Stimulated activated naive CD8-positive, alpha-beta T cell treated with anti-CD3 and anti-CD28 coated beads, Interleukin-15, Interleukin-2, amounts not matched to agents 100 U/mL and 50 U/mL, for 24 hours (primary cell): ENCODE data around the gene PRKG1.
"Not testable (repeated sequence)": the region's sequence is repeated elsewhere in the genome, so short reads cannot be mapped to it uniquely, and the experiment has no call there.

Experiments
- ATAC-seq: fragments of 150-1000 bp; cut with Tn5 transposase; one replicate; pipeline ENCODE4 v1.10.0; 2021
- DNase-seq: peaks from one replicate; pipeline ENCODE4 v3.0.0; 2021

Gene PRKG1

GRCh38 chr10:51663086-51663485 lies 588.8 kb downstream of the PRKG1 start:
- ATAC-seq (no peak), DNase-seq (no peak)

- no peak for DNase-seq
- ATAC-seq: no peak
Observed at GRCh38 chr10:51666456-51666855, 592.2 kb downstream of the PRKG1 start.

- DNase-seq (no peak), ATAC-seq (no peak)
Observed at GRCh38 chr10:51667678-51668335, 593.5 kb downstream of the PRKG1 start.

- ATAC-seq (no peak), DNase-seq (no peak)
Observed at GRCh38 chr10:51668336-51668689, 594.0 kb downstream of the PRKG1 start.

- ATAC-seq: no peak
- no peak for DNase-seq
Observed at GRCh38 chr10:51669041-51669440, 594.8 kb downstream of the PRKG1 start.

GRCh38 chr10:51672039-51672535 lies 597.8 kb downstream of the PRKG1 start:
- ATAC-seq (no peak), DNase-seq (no peak)

DNA sequence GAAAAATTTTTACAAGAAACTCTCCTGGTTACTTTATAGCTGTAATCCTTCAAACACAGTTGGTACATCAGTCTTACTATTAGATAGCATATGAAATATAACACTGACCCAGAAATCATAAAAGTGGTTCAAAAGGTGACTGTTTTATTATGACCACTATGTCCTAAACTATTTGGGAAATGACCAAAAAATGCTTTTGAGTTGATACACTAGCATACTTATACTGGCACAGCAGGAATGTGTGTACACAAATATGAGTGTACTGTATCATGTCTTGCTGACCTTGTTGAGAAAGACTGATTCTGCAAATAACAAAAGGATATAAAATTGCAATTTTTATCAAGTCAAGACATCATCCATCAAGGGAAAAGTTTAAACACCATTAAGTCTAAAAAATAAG lies 600.8 kb downstream of the PRKG1 start:
- no peak for DNase-seq
- ATAC-seq: no peak

GRCh38 chr10:51679841-51680240 lies 605.6 kb downstream of the PRKG1 start:
- ATAC-seq (no peak), DNase-seq (no peak)

DNA sequence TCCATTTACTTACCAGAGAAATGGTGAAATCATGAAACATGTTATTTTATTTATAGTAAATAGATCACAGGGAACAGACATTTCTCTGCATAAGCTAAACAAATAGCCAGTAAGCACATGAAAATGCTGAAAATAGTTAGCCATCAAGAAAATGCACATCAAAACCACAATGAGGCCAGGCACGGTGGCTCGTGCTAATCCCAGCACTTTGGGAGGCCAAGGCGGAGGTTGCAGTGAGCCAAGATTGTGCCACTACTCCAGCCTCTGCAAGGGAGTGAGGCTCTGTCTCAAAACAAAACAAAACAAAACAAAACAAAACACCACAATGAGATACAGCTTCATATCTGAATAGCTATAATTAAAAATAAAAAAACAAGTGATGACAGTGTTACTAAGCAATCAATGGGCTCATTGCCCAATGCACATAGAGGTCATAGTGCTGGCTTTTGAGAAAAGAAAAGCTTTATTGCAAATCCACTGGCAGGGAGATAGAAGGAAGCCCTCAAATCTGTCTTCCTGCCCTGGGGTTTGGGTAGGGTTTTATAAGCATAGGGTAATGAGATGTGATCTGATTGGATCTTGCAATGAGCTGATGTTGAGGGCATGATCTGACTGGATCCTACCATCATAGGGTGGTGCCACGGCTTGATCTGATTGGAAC lies 608.9 kb downstream of the PRKG1 start:
- no peak for ATAC-seq
- DNase-seq: no peak

- no peak for ATAC-seq
- no peak for DNase-seq
Observed at GRCh38 chr10:51685768-51686167, 611.5 kb downstream of the PRKG1 start.

DNA sequence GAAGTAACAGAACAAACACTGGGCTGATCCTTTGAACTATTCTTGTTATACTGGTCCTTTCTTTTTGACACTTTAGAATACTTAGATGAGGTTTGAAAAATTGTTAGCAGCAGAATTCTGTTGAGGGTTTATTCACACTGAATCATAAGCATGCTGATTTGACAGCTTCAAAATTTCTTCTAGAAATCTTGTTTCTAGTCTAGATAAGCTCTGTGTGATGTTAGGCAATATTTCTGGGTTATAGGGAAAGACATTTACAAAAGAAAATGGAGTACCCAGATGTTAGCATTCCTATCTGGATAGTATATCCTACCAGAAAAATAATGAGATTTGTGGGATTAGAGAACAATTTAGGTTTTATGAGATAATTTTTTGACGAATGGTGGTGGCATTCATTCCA lies 613.0 kb downstream of the PRKG1 start:
- no peak for DNase-seq
- ATAC-seq: no peak

DNA sequence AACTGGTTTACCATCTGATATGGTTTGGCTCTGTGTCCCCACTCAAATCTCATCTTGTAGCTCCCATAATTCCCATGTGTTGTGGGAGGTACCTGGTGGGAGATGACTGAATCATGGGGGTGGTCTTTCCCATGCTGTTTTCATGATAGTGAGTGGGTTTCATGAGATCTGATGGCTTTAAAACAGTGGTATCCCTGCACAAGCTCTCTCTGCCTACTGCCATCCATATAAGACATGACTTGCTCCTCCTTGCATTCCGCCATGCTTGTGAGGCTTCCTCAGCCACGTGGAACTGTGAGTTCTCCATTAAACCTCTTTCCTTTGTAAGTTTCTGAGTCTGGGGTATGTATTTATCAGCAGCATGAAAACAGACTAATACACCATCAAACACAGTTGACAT lies 614.5 kb downstream of the PRKG1 start:
- ATAC-seq, DNase-seq: not testable (repeated sequence)

GRCh38 chr10:51689536-51689935 lies 615.2 kb downstream of the PRKG1 start:
- ATAC-seq (no peak), DNase-seq (no peak)

DNA sequence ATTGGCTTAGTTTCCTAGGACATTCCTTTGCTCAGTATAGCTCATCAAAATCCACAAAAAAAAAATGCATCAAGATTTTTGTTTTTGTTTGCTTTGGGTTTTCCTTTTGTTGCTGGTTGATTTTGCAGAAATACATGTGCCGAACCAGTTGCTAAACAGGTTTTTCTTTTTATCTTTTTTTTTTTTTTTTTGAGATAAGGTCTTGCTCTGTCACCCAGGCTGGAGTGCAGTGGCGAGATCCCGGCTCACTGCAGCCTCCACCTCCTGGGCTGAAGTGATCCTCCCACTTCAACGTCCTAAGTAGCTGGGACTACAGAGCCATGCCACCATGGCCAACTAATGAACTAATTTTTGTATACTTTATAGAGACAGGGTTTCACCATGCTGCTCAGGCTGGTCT lies 616.8 kb downstream of the PRKG1 start:
- no peak for DNase-seq
- ATAC-seq: no peak

DNA sequence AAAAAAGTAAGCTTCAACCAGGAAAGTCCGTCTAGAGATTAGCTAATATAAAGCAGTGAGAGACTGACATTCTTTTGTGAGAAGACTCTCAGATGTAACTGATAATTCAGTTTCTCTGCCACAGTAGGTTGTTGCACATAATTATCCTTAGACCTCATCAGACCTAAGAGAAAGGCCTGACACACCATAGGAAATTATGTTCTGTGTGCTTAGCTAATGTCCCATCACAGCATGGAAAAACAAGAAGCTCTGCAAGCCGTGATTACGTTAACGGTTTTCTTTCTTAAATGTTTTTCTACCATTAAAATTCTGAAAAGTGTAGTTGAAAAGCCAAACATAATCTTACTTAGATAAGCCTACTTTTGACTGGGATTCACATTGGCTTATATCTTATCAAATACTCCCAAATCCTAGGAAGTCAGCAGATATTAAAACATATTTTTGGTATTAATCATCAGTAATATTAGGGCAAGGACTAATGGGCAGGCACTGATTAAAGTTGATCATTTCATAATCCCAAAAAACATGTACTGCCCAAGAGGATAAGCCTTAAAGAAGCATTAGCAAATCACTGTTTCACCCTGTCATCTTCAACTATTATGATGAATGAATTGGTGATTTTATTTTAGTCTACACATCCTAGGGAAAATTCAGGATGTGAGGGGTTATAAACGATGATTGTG lies 619.9 kb downstream of the PRKG1 start:
- DNase-seq (no peak), ATAC-seq (no peak)

GRCh38 chr10:51696251-51696650 lies 622.0 kb downstream of the PRKG1 start:
- no peak for ATAC-seq

GRCh38 chr10:51698473-51699063 lies 624.3 kb downstream of the PRKG1 start:
- ATAC-seq (no peak), DNase-seq (no peak)

More at GRCh38 chr10:51696251-51696650, 622.0 kb downstream of the PRKG1 start:
- no peak for DNase-seq

GRCh38 chr10:51699145-51699474 lies 624.8 kb downstream of the PRKG1 start:
- DNase-seq (peak; percentile 32), ATAC-seq (peak; percentile 15)

DNA sequence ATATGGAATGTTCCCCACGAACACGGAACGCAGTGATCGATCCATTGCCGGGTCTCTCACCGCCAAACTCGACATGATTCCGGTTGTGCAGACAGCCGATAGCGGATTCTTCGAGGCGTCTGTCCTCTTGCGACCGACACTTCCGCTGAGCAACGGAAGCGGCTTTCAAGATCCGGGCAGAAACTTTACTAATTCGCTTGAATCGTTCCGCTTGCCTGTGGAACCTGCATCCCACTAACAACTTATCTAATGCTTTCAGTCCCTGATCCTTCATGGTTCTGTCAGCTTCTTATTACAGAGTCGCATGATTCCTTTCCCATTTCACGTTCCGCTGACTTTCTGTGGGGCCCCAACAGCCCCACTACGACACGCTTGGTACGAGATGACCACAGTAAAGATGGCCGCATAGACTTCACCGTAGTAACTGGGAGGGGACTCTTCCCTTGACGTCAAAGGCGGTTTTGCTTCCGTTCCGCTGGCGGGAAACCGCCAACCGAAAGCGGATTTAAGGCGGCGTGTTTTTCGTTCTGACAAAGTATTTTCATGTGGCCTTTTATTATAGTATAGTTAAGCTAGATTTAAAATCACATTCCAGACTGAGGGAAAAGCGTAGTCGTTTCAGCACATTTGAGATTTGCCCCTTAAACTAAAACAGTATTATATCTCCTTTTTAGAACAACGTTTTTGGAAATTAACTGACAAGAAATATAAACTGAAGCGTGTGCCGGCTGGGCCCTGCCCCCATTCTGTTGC lies 625.4 kb downstream of the PRKG1 start, which contains the start of gene CSTF2T:
Gene CSTF2T (minus strand): TSS at position 121 of the 753 bp plus-strand sequence. CDS start 46 bp downstream, at position 75.
- DNase-seq: peak; percentile 88
- ATAC-seq: peak; percentile 88

GRCh38 chr10:51700228-51700817 lies 626.0 kb downstream of the PRKG1 start:
- ATAC-seq (no peak), DNase-seq (peak; percentile 32)

- no peak for DNase-seq
Observed at GRCh38 chr10:51705774-51706173, 631.5 kb downstream of the PRKG1 start.

GRCh38 chr10:51706225-51706624 lies 631.9 kb downstream of the PRKG1 start:
- ATAC-seq (no peak), DNase-seq (no peak)

More at GRCh38 chr10:51705774-51706173, 631.5 kb downstream of the PRKG1 start:
- no peak for ATAC-seq
